Measurements from ENCODE around the gene SCLY.

DNA sequence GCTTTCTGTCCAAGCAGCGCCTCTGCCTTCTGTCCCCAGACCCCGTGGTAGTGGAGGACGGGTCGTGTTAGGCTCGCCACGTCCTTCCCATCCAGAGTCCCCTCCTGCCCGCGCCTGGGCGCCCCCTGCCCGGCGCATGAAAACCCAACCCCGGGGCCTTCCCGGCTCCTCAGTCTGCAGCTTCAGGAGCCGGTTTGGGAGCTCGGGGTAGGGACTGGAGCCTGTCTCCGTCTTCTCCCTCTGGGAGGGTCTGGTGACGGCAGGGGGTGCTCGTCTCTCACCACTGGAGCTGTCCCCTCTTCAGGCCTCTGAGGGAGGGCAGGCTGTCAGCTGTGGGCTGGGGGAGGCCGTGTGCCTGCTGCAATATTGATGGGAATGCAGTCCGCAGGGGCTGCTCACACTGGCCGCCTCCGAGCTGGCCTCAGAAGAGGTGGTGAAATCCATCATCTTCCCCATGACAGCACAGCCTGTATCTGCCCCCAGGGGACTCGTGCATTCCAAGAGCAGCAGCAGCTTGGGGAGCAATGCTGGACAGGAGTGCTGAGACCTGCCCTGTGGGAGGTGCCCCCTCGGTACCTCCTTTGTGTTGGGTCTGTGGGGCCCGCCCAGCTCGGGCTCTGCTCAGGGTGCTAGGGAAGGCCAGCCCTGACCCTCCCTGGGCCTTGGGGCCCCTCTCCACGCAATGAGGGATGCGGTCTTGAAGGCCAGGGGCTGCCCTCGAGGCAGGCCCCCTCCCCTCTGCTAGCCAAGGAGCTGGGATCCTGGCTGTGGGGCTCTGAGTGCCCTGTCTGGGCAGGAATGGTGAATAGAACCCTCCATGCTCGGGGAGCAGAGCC, 59.9 kb downstream of the SCLY start:
- TF ChIP-seq POLR2A (IDR thresholded peaks at IDR 0.05) (no peak), POLR2AphosphoS5 (IDR thresholded peaks at IDR 0.05) (no peak)
- TF ChIP-seq, protein P1, sequence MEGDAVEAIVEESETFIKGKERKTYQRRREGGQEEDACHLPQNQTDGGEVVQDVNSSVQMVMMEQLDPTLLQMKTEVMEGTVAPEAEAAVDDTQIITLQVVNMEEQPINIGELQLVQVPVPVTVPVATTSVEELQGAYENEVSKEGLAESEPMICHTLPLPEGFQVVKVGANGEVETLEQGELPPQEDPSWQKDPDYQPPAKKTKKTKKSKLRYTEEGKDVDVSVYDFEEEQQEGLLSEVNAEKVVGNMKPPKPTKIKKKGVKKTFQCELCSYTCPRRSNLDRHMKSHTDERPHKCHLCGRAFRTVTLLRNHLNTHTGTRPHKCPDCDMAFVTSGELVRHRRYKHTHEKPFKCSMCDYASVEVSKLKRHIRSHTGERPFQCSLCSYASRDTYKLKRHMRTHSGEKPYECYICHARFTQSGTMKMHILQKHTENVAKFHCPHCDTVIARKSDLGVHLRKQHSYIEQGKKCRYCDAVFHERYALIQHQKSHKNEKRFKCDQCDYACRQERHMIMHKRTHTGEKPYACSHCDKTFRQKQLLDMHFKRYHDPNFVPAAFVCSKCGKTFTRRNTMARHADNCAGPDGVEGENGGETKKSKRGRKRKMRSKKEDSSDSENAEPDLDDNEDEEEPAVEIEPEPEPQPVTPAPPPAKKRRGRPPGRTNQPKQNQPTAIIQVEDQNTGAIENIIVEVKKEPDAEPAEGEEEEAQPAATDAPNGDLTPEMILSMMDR (IDR thresholded peaks at IDR 0.05 in 8 of 11, conservative IDR thresholded peaks at IDR 0.05 in 3 of 11), result no peak

All from spleen (tissue), 7 donors.